Panc1 (cell line): ENCODE data around the gene FXYD3. TPM values are rescaled to one million over a fixed set of nuclear protein-coding genes. Genes with fewer than 3 reads are reported as not detected.

ENCODE experiments used
- ATAC-seq: fragments of 200-7000 bp; cut with Tn5 transposase; 2 replicates; pipeline ENCODE4 v1.9.1; 2020; ENCODE audit warnings: mild to moderate bottlenecking, moderate library complexity
- BruUV-seq: library from RNA; stranded (reverse); fragments of 400-500 nt; replicated peaks from 2 replicates; lab custom pipeline; 2021; lab: Mats Ljungman, UMichigan
- CTCF ChIA-PET: fragments of 300-600 bp; sonication (Branson Sonifier 250); formaldehyde crosslinking; loops from one replicate; lab custom pipeline; 2022; ENCODE audit warnings: antibody characterized with exemption; lab: Charles Lee
- POLR2A ChIA-PET: fragments of 300-600 bp; sonication (Branson Sonifier 250); formaldehyde crosslinking; loops from one replicate; lab custom pipeline; 2022; ENCODE audit warnings: antibody characterized with exemption; lab: Charles Lee
- DNase-seq: peaks from one replicate; pipeline ENCODE4 v3.0.0-alpha.2; 2010; ENCODE audit warnings: low read depth, low spot score
- H3K27ac ChIP-seq: 2 replicates; pipeline ENCODE4 v1.5.1; 2011; ENCODE audit warnings: mild to moderate bottlenecking, low read length, inconsistent platforms
- H3K27me3 ChIP-seq: fragments of 200-500 bp; sonication (Bioruptor generic); 2 replicates; pipeline ENCODE4 v1.6.0; 2014; ENCODE audit warnings: low read length, inconsistent platforms; ENCODE audit not compliant: control insufficient read depth, insufficient read depth
- H3K36me3 ChIP-seq: fragments of 200-500 bp; sonication (Bioruptor generic); 2 replicates; pipeline ENCODE4 v1.5.1; 2014; ENCODE audit warnings: inconsistent platforms, mild to moderate bottlenecking, low read length, moderate library complexity; ENCODE audit not compliant: control insufficient read depth, insufficient read depth
- H3K4me1 ChIP-seq: 2 replicates; pipeline ENCODE4 v1.5.1; 2011; ENCODE audit warnings: inconsistent platforms, mild to moderate bottlenecking, low read length, moderate library complexity; ENCODE audit not compliant: control insufficient read depth, insufficient read depth
- H3K4me3 ChIP-seq, 2 experiments: 2 replicates each; pipeline ENCODE4 v1.5.1; 2011 to 2012; ENCODE audit warnings: low read depth in 2 of 2, low read length in 2 of 2, mild to moderate bottlenecking in 2 of 2, inconsistent platforms in 1 of 2, moderate library complexity in 1 of 2
- H3K9me3 ChIP-seq: fragments of 200-500 bp; sonication (Bioruptor generic); 2 replicates; pipeline ENCODE4 v1.5.1; 2014; ENCODE audit warnings: low read depth, mild to moderate bottlenecking, inconsistent platforms, low read length, moderate library complexity; ENCODE audit not compliant: control insufficient read depth, insufficient read depth
- POLR2AphosphoS5 ChIP-seq: IDR thresholded peaks from 2 replicates; pipeline ENCODE4 v1.6.1; 2012; ENCODE audit warnings: mild to moderate bottlenecking, low read depth, low read length, moderate library complexity
- REST ChIP-seq, 2 experiments: IDR thresholded peaks; 2 replicates each; pipeline ENCODE4 v1.6.1; 2011 to 2012; ENCODE audit warnings: low read depth in 2 of 2, control low read depth in 1 of 2, low read length in 1 of 2, mild to moderate bottlenecking in 1 of 2, moderate library complexity in 1 of 2; ENCODE audit not compliant: insufficient read depth in 1 of 2
- SIN3A ChIP-seq: IDR thresholded peaks from 2 replicates; pipeline ENCODE4 v1.6.1; 2012; ENCODE audit warnings: low read depth, mild to moderate bottlenecking, low read length, moderate library complexity, borderline replicate concordance; ENCODE audit not compliant: insufficient read depth
- in situ Hi-C: cut with HindIII; loops from 2 replicates; pipeline ENCODE4 v1.10.0; 2016; ENCODE audit warnings: low sequenced_read_pairs, low pct_unique_long_range_greater_than_20kb
- intact Hi-C: fragments of 100-400 bp; cut with micrococcal nuclease; formaldehyde crosslinking; loops from one replicate; pipeline ENCODE4 v1.10.0; 2022; ENCODE audit not compliant: unreplicated experiment
- total RNA-seq: library from RNA; stranded (reverse); gene quantifications from one replicate; pipeline ENCODE4 v1.2.1, GENCODE V29; 2021; ENCODE audit not compliant: unreplicated experiment
- TF ChIP-seq, protein P1 (sequence below): fragments of 450-650 bp; IDR thresholded peaks from 2 replicates; pipeline ENCODE4 v1.5.1; 2017; ENCODE audit warnings: mild to moderate bottlenecking

FXYD3 gene
- total RNA-seq, 1 experiment from 2014 or later = not detected

- POLR2A ChIA-PET = interaction anchor here (0.5 to 0.6 kb wide), 2 partner anchors 9 to 134 kb away, joined by 3 read pairs; no protein-coding TSS in a partner anchor
- peaks cover 13% of the 10 kb centered on the region for H3K4me1 ChIP-seq
- BruUV-seq = no TSS peak
- H3K27ac ChIP-seq = no peak overlapping the region
- CTCF ChIA-PET = interaction anchor here (0.6 to 1.4 kb wide), 6 partner anchors 11 to 370 kb away, joined by 3 to 9 read pairs (median 7); no protein-coding TSS in a partner anchor
- in situ Hi-C loops = no loop called here
- DNase-seq = no peak
- ATAC-seq = no peak
- intact Hi-C loops = no loop called here
- no peaks in the 10 kb centered on the region for H3K9me3 ChIP-seq
- no peaks in the 10 kb centered on the region; the same call in none of the 2 replicates for H3K36me3 ChIP-seq
- TF ChIP-seq POLR2AphosphoS5 = no peak
- no peak for TF ChIP-seq SIN3A
- peaks cover 19% of the 10 kb centered on the region for H3K27me3 ChIP-seq
- H3K4me3 ChIP-seq = peak overlapping the region; percentile 6 to 31; a peak in 2 of 4 replicates
Observed at GRCh38 chr19:35141837-35142605, 26.4 kb downstream of the FXYD3 start.

DNA sequence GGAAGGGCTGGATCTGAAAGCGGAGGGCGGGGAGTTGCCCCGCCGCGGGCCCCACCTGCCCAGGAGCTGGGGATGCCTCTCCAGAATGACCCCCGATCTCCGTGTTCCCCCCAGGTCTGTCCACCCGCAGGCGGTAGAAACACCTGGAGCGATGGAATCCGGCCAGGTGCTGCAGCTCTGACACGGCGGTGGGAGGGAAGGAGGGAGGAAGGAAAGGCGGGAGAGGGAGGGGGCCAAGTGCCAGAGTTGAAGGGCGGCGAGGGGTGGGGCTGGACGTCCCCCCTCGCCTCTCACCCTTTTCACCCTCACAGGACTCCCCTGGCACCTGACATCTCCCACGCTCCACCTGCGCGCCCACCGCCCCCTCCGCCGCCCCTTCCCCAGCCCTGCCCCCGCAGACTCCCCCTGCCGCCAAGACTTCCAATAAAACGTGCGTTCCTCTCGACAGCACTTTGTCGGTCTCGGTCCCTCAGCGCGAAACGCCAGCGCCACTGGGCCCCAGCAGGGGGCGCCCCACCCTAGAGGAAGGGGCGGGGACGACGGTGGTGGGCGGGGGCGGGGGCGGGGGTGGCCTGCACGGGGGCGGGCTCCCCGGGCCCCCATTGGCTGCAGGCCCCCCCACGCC, 27.1 kb downstream of the FXYD3 start:
- no TSS peak for BruUV-seq
- intact Hi-C loops = no loop called here
- POLR2A ChIA-PET = no interaction called here
- ATAC-seq (peak; percentile 51), DNase-seq (no peak)
- no peak overlapping the region for H3K27ac ChIP-seq
- in situ Hi-C loops = no loop called here
- peak overlapping the region; percentile 6 to 31; a peak in 2 of 4 replicates for H3K4me3 ChIP-seq
- CTCF ChIA-PET = interaction anchor here (0.6 to 0.9 kb wide), 6 partner anchors 10 to 371 kb away, joined by 3 to 9 read pairs (median 7); no protein-coding TSS in a partner anchor
- no peaks in the 10 kb centered on the region; the same call in none of the 2 replicates for H3K36me3 ChIP-seq
- no peak for TF ChIP-seq REST (IDR thresholded peaks at IDR 0.05; ENCODE audit: insufficient read depth in 1 of 2, low read depth in 2 of 2, low read length in 1 of 2)
- TF ChIP-seq, protein P1, sequence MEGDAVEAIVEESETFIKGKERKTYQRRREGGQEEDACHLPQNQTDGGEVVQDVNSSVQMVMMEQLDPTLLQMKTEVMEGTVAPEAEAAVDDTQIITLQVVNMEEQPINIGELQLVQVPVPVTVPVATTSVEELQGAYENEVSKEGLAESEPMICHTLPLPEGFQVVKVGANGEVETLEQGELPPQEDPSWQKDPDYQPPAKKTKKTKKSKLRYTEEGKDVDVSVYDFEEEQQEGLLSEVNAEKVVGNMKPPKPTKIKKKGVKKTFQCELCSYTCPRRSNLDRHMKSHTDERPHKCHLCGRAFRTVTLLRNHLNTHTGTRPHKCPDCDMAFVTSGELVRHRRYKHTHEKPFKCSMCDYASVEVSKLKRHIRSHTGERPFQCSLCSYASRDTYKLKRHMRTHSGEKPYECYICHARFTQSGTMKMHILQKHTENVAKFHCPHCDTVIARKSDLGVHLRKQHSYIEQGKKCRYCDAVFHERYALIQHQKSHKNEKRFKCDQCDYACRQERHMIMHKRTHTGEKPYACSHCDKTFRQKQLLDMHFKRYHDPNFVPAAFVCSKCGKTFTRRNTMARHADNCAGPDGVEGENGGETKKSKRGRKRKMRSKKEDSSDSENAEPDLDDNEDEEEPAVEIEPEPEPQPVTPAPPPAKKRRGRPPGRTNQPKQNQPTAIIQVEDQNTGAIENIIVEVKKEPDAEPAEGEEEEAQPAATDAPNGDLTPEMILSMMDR = peak; percentile 96
- H3K4me1 ChIP-seq = peaks cover 13% of the 10 kb centered on the region
- peaks cover 19% of the 10 kb centered on the region for H3K27me3 ChIP-seq
- H3K9me3 ChIP-seq = no peaks in the 10 kb centered on the region
